ENCODE data around the gene PARP16. TPM values are rescaled to one million over a fixed set of nuclear protein-coding genes. Genes with fewer than 3 reads are reported as not detected.

The PARP16 gene, protein sequence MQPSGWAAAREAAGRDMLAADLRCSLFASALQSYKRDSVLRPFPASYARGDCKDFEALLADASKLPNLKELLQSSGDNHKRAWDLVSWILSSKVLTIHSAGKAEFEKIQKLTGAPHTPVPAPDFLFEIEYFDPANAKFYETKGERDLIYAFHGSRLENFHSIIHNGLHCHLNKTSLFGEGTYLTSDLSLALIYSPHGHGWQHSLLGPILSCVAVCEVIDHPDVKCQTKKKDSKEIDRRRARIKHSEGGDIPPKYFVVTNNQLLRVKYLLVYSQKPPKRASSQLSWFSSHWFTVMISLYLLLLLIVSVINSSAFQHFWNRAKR
- 25.5 TPM for polyA plus RNA-seq (2012; ENCODE audit: insufficient read depth, insufficient read length)

DNA sequence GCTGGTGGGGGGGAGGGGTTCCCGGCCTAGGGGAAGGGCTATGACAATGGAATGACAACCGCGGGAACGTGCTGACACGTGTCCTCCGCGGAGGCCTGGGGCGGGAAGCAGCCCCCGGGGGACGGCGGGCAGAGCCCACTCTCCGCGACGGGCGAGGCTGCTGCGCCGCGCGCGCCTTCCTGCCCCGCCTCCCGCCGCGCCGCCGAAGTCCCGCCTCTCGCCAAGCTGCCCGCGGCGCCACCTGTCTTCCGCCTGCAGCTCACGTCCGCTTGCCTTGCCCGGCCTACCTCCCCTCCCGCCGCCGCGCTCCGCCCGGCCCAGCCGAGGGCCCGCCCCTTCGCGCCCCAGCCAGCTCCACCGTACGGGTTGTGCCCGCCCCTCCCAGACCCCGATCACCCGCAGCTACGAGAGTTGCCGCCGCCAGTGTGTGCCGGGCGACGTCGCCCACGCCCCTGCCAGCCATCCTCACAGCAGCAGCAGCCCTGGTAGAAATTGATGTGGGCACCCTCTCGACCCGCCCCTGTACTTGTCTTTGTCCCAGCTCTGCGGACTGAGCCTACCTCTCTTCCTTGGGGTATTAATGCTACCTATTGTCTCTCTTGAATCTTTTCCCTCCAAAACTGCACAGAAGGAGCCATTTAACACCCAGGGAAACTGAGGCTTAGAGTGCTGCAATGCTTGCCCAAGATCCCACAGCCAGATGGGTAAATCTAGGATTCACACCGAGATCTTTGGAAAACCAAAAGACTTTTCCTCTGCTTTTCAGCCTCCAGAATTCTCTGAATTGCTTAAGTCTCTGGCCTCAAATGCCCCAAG is at the start of gene PARP16:
Gene PARP16 (minus strand): TSS at position 180 of the 816 bp plus-strand sequence. CDS start 457 bp downstream, outside the sequence.
- peak; percentile 88 for DNase-seq (ENCODE audit: low read depth, low spot score)
- H3K4me3 ChIP-seq (ENCODE audit: low read length) = peak within 1 kb of the TSS; percentile 83

DNA sequence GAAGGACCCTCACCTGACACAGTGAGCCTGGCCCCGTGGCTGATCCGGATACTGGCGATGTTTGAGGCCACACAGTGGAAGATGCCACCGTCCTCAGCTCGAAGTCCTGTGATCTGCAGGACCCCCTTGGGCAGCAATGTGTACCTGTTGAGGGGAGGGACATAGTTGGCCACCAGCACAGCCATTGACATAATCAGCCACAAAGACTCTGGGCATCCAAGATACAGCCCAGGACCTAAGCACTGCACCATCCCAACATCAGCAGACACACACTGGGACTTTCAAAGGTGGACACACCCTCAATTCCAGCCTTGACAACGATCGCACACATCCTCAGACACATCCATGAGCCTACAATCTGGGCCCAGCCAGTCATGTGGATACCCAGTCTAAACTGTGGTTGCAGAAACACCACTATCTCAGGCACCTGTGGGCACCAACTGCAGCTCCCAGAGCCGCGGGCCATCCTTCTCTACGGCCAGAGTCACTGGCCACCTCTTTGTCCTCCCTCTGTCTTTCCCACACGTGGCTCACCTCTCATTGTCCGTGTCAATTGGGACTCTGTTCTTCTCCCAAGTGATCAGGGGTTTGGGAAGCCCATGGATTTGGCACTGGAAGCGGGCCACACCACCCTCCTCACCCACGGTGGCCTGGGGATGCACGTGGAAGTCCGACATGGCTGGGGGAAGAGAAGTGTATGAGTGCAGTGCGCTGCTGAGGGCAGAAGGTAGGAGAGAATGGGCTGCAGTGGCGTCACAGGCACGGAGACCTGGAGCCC is 48.8 kb upstream of the PARP16 start:
- no peak overlapping the region for H3K4me3 ChIP-seq (ENCODE audit: low read length)
- DNase-seq (ENCODE audit: low read depth, low spot score) = no peak

DNA sequence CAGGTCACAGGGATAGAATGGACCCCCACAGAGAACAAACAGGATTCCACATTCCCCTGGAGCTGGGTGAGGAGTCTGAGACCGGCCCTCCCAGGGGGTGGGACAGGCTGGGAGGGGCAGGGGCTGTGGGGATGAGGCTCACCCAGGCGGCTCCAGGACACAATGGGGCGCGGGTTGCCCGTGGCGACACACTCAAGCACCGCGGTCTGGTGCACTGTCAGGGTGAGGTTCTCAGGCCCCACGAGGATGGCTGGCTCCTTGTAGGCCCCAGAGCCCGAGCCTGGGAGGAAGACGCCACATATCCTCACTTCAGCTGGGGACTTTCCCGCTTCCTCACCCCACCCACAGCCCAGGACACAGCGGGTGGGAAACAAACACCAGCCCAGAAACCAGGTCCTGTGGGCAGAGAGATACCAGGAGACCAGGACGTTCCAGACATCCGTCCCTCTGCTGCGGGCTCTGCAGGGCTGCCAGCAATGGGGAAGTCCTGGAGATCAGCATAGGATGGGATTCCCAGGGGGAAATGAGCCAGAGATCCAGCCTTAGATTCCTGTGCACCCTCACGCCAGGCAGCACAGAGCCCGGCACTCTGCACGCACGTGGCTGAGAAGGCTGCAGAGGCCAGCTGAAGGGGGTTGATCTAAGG is 48.0 kb upstream of the PARP16 start:
- H3K4me3 ChIP-seq (ENCODE audit: low read length) = no peak overlapping the region
- no peak for DNase-seq (ENCODE audit: low read depth, low spot score)

DNA sequence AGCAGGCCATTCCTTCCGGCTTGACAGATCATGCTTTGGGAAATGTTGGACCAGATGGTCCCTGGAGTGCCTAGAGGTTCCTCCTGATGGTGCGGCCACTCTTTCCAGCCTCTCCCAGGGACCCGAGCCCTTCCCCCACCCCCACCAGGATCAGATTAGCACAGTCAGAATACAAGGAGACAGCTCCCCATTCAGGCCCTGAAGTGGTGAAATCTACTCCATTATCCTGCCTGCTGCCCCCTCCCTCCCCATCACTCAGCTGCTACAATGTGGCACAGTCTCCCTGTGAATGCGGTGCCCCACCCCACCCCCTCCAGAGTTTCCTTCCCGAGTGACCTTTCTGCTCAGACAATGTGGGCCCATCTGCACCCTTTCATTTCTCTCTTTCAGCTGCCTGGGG is 47.2 kb upstream of the PARP16 start:
- no peak for DNase-seq (ENCODE audit: low read depth, low spot score)
- no peak overlapping the region for H3K4me3 ChIP-seq (ENCODE audit: low read length)

DNA sequence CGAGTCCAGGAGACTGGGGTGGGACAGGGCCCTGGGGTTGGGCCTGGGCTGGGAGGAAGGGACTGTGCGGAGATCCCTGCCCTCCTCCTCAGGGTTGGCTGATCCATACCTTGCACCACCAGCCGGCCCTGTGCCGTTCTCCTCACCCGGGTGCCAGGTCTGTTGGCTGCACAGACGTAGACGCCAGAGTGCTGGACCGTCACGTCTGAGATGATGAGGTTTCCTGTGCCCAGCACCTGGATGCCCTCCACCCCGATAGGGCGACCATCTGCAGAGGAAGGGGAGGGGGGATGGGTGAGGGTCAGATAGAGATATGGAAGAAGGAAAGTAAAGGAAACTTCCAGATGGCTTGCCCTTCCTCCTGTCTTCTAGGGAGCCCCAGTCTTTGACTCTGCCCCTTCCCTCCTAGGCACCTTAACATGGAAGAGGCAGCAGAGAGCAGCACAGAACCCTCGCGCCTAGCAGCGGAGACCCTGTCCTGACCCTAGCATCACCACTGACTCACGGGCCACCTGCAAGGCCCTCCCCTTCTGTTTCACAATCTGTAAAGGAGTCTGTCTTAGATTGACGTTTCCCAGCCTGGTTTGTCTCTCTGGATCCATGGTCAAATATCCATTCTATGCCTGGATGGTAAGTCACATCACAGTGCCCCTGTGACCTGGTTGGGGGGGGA is 46.6 kb upstream of the PARP16 start:
- no peak overlapping the region for H3K4me3 ChIP-seq (ENCODE audit: low read length)
- no peak for DNase-seq (ENCODE audit: low read depth, low spot score)

DNA sequence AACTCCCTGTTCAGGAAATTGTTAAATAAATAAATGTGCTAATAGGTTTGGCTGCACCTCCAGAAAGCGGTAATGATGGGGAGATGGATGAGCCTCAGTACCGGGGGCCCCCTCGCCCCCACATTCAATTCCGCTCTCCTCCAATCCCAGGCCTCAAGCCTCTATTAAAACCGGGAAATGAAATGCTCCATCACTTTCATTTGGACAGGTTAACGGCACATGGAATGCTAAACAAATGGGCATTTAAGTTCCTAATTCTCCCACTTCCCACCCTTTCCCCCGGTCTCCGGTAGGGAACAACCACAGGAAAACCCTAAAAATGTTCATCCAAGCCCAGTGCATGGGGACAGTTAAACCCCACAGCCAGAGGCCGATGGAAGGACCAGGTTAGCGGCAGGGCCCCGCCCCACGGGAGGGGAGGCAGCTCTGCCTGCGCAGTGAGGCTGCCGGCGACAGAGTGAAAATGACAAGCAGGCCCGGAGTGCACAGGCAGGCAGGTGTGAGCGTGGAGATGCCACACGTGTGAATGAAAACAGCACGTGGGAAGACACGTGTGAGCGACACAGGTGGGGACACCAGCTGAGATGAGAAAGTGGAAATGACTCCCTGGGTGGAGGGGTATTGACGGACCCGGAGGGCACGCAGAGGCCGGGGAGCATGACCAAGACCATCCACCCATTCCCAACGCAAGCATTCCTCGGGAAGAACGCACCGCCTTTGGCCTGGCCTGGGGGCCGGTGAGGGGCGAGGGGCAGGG is 45.9 kb upstream of the PARP16 start:
- no peak for DNase-seq (ENCODE audit: low read depth, low spot score)
- H3K4me3 ChIP-seq (ENCODE audit: low read length) = no peak overlapping the region

DNA sequence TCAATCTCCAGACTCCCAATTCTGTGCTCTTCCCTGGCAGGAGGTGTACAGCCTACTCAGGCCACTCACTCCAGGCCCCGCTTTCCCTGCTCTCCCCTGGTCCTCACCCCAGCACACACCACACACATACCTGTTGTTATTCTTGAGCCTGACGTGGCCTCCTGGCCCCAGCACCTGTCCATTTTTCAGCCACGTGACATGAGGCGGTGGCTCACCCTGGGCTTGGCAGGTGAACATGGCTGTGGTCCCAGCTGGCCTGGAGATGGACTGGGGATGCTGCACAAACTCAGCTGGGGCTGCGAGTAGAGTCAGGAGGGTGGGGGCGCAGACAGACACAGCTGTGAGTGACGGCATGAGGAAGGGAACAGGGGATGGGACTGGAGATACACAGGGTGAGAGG is 45.1 kb upstream of the PARP16 start:
- no peak overlapping the region for H3K4me3 ChIP-seq (ENCODE audit: low read length)
- no peak for DNase-seq (ENCODE audit: low read depth, low spot score)

DNA sequence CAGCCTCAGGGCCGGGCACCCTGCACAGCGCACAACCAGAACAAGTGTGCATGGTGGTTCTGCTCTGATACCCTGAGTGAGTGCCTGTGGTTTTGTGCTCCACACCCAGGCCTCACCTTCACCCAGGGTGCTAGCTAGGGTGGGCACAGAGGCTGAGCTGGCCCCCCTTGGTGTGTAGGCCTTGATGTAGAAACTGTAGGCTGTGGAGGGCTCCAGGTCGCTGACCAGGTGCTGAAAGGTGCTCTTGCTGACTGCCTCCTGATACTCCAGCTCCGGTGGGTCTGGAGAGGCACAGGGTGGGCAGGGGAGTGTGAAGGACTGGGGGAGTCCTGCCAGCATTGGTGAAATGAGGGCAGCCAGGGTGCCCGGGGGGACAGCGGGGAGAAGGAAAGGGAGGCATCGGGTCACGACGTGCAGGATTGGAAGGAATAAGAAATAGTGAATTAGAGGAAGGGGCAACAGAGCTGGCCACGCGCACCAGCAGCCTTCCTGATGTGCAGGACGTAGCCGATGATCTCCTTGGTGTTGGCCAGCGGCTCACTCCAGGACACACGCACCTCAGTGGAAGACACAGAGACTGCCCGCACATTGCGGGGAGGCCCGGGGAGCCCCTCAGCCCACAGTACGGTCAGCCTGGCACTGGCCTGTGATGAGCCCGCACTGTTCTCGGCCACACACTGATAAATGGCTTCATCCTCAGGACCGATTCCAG is 44.4 kb upstream of the PARP16 start:
- no peak overlapping the region for H3K4me3 ChIP-seq (ENCODE audit: low read length)
- no peak for DNase-seq (ENCODE audit: low read depth, low spot score)

DNA sequence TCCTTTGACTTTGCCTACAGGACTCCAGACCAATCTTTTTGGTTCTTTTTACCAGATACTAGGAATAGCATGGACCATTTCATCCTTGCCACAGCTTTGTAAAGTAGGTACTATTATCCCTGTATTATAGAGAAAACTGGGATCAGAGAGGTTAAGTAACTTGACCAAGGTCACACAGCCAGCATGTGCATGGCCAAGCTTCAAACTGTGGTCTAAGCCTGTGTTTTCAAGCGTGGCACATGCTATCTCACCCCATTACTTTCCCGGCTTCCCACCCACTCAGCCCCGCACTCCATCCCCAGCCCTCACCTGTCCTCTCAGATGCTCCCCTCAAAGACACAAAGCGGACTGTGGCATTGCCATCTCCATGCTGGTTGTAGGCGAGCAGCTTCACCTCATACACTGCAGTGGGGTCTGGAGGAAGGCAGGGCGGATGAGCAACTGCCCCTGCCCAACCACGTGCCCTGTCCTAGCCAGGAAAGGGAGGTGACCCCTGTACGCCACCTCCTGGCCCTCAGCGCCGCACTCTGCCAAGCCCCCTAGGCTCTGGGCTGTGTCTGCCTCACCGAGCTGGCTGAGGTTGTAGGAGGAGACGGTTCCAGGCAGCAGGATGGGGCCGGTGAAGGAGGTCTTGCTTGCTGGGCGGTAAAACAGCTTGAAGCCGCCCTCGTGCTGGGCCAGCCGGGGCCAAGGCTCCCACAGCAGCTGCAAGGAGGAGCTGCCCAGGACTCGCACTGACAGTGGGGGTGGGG is 43.5 kb upstream of the PARP16 start:
- no peak for DNase-seq (ENCODE audit: low read depth, low spot score)

DNA sequence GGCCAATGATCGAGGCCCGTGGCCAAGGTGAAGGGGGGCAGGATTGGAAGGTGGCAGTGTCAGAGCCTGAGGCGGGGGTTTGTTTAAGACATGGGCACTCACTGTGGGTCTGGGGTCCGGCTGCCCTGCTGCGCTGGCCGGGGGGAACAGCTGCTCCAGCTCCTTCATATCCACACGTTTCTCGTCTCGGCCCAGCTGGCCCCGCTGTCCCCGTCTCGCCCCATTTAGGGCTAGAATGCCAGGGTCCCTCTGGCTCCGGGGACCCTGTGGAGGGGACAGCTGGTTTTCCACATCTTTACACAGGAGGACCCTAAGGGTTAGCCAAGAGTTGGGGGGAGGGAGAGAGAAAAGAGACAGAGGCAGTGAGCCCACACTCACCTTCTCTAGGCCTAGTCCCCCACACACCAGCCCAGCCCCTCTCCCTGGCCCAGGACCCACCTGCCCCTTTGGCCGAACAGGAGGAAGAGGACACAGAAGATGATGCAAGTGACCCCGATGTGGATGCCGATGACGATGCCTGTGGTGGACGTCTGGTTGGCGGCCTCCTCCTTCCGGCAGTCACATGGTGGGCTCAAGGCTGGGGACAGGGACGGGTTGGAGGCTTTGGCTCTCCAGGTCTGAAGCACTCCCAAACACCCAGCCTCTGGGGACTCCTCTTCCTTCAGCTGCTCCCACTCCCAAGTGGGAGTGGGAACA is 42.8 kb upstream of the PARP16 start:
- no peak overlapping the region for H3K4me3 ChIP-seq (ENCODE audit: low read length)
- DNase-seq (ENCODE audit: low read depth, low spot score) = no peak

More for the DNA sequence above, 43.5 kb upstream of the PARP16 start:
- no peak overlapping the region for H3K4me3 ChIP-seq (ENCODE audit: low read length)

DNA sequence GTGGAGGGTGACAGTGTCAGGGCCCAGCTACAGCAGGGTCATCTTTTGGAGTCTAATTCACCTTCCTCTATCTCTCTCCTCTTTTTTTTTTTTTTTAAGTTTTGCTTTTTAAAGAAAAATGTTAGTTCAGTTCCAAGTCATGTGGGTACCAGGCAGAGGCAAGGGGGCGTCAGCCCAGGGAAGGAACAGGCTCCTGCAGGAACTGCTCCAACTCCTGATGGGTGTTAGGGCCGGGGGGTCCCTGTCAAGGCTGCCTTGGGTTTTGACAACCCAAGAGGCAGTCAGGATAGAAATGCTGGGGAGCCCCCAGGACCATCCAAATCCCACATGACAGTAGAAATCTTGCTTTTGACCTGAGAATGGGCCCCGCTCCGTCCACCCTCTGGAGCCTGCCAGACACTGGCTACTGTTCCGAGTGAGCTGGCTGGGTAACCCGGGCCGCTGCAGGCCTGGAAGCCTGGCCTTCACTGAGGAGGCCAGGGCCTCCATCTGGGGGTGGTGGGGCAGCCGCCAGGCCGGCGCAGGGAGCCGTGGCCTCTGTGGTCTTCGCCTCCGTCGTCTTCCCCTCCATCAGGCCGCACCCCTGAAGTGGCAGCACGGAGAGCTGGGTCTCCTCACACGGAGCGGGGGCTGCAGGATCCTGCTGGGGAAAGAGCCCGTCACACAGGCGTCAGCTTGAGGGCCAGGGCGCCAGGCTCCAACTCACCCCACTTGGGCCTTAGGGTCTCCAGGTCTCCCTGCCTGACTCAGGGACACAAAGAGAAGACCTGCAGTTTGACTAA is 42.0 kb upstream of the PARP16 start:
- no peak for DNase-seq (ENCODE audit: low read depth, low spot score)
- H3K4me3 ChIP-seq (ENCODE audit: low read length) = no peak overlapping the region

DNA sequence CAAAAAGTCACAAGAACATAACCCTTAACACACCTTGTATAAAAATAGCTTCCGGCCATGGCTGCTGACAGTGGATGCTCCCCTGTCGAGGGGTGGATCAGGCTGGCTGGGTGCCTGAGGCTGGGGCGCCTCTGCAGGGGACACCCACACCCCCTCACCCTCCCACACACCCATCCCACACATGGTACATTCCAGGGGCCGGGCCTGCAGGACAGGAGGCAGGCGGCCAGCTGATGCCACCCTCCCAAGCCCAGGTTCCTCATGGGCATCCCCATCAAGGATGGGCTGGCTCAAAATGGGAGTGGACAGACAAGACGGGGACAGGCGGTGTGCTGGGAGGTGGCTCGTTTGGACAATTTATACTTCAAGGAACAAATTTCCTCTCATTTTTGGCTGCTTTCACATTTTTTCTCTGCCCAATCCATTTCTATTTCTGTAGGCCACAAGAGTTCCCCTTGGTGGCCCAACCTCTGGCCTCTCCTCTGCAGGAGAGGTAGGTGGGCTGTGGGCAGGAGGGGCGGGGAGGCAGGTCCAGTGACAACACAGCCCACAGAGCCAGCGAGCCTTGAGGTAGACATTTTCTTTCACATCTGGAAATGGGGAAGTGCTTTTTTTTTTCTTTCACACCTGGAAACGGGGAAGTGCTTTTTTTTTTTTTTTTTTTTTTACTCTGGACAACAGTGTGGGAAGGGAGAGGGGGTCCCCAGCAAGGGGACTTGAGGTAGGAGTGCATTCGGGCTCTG is 41.1 kb upstream of the PARP16 start:
- DNase-seq (ENCODE audit: low read depth, low spot score) = no peak
- no peak overlapping the region for H3K4me3 ChIP-seq (ENCODE audit: low read length)

DNA sequence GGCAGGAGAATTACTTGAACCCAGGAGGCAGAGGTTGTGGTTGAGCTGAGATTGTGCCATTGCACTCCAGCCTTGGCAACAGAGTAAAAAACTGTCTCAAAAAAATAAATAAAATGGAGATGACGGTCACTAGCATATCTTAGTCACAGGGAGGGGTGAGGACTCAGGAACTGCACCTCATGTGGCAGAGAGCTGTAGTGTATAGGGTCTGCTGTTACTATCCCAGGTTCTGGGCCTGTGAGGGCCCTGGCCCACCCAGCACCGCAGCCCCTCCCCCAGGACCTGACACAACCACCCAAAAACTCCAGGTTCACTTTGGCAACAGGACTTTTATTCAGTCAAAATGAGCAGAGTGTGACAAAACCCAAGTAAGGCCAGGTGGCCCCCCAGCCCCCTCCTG is 40.1 kb upstream of the PARP16 start:
- no peak overlapping the region for H3K4me3 ChIP-seq (ENCODE audit: low read length)

DNA sequence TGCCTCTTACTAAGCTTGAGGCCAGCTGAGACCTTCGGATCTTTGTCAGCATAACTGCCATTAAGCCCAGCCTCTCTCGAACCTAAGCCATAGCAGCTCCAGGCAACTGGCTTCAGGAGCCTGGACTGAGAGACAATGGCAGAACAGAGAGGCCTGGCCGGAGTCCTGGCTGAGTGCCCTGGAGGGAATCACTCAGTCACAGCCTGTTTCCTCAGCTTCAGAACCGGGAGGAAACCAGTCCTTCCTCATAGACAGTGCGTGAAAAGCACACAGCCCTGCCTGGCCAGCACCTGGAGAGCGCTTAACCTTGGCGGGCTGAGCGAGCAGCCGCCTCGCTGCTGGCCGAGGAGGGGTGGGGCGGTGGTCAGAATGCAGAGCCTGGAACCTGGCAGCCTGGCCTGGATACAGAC is 39.4 kb upstream of the PARP16 start:
- no peak for DNase-seq (ENCODE audit: low read depth, low spot score)
- H3K4me3 ChIP-seq (ENCODE audit: low read length) = no peak overlapping the region

More for the DNA sequence above, 40.1 kb upstream of the PARP16 start:
- DNase-seq (ENCODE audit: low read depth, low spot score) = no peak

DNA sequence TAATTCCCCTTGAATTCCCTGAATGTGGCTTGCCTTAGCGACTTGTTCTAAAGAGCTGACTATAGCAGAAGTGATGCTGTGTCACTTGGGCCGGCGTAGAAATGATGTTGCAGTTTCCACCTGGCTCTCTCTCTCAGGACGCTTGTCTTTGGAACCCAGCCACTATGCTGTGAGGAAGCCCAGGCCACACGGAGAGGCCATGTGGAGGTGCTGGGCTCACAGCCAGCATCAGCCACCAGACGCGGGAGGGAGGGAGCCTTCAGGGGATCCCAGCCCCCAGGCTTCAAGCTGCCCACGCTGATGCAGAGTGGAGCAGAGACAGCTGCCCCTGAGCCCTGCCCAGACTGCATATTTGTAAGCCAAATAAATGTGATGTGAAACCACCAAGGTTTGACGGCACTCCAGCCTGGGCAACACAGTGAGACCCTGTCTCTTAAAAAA is 36.4 kb upstream of the PARP16 start:
- H3K4me3 ChIP-seq (ENCODE audit: low read length) = no peak overlapping the region
- no peak for DNase-seq (ENCODE audit: low read depth, low spot score)
